HL-60 (cell line): ENCODE data around the gene DGAT2L6.
A peak's percentile ranks its signal among the peaks of the same experiment; 100 is the strongest.

Source experiments
- DNase-seq, 2 experiments: peaks; one replicate each; pipeline ENCODE4 v3.0.0-alpha.2; 2010 to 2020; ENCODE audit warnings: low read depth in 1 of 2, low spot score in 1 of 2
- H3K27ac ChIP-seq: fragments of 250-450 bp; sonication (Bioruptor Pico); replicated peaks from 2 replicates; pipeline ENCODE4 v1.5.1; 2020; ENCODE audit warnings: mild to moderate bottlenecking, moderate library complexity
- H3K27me3 ChIP-seq: fragments of 250-450 bp; sonication (Bioruptor Pico); 2 replicates; pipeline ENCODE4 v1.5.1; 2021; ENCODE audit warnings: mild to moderate bottlenecking, moderate library complexity; ENCODE audit not compliant: insufficient read depth, poor library complexity, severe bottlenecking
- H3K4me3 ChIP-seq: replicated peaks from 2 replicates; pipeline ENCODE4 v1.5.1; 2011; ENCODE audit warnings: mild to moderate bottlenecking, control low read depth, low read length; ENCODE audit not compliant: insufficient read depth
- GABPA ChIP-seq: IDR thresholded peaks from 2 replicates; pipeline ENCODE4 v1.6.1; 2012; ENCODE audit warnings: low read depth
- POLR2AphosphoS5 ChIP-seq: IDR thresholded peaks from 2 replicates; pipeline ENCODE4 v1.6.1; 2012; ENCODE audit warnings: low read depth
- REST ChIP-seq: IDR thresholded peaks from 2 replicates; pipeline ENCODE4 v1.6.1; 2012; ENCODE audit warnings: low read depth; ENCODE audit not compliant: insufficient replicate concordance
- SPI1 ChIP-seq: IDR thresholded peaks from 2 replicates; pipeline ENCODE4 v1.6.1; 2012; ENCODE audit warnings: low read depth, mild to moderate bottlenecking, borderline replicate concordance
- TF ChIP-seq, protein P1 (sequence below): IDR thresholded peaks from one replicate; pipeline ENCODE4 v1.5.1; 2011; ENCODE audit warnings: low read length, control low read depth, inconsistent platforms; ENCODE audit not compliant: insufficient read depth

Gene DGAT2L6

DNA sequence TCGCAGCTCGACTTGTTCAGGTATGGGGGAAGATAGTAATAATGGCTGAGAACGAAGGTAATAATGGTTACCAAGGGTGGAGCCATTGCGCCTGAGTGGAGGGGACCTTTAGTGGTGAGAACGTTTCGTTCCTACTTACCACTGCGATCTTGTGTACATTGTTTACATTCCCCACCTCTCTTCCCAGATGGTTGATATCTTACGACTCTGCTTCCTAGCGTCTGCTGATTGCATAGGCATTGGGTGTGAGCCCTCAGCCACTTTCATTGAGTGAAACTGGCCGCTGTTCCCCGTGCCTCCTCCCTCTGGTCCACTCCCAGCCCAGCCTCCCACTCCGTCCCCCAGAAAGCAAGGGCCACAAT lies 43.2 kb upstream of the DGAT2L6 start:
- no peaks in the 10 kb centered on the region for H3K27me3 ChIP-seq
- H3K27ac ChIP-seq, result peak overlapping the region; percentile 96
- peak overlapping the region; percentile 78 for H3K4me3 ChIP-seq
- peak in 1 of 2 experiments; percentile 14 for DNase-seq
- TF ChIP-seq SPI1, result no peak
- no peak for TF ChIP-seq REST
- no peak for TF ChIP-seq GABPA
- TF ChIP-seq, protein P1, sequence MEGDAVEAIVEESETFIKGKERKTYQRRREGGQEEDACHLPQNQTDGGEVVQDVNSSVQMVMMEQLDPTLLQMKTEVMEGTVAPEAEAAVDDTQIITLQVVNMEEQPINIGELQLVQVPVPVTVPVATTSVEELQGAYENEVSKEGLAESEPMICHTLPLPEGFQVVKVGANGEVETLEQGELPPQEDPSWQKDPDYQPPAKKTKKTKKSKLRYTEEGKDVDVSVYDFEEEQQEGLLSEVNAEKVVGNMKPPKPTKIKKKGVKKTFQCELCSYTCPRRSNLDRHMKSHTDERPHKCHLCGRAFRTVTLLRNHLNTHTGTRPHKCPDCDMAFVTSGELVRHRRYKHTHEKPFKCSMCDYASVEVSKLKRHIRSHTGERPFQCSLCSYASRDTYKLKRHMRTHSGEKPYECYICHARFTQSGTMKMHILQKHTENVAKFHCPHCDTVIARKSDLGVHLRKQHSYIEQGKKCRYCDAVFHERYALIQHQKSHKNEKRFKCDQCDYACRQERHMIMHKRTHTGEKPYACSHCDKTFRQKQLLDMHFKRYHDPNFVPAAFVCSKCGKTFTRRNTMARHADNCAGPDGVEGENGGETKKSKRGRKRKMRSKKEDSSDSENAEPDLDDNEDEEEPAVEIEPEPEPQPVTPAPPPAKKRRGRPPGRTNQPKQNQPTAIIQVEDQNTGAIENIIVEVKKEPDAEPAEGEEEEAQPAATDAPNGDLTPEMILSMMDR, result no peak
- TF ChIP-seq POLR2AphosphoS5, result no peak

DNA sequence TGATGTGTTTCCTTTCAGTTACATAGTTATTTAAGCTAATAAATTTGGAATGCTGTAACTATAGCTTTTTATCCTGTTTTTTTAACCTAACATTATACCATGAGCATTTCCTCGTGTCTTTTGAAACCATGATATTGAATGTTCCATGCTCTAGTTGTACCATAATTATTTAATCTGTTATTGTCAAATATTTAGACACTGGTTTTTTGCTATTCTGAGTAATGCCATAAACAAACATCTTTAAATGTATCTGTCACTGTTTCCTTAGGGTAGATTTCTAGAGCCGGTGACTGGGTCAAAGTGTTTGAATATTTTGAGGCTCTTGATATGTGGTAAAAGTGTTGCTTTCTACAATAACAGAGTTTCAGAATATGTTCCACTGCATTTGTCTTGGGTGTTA lies 38.7 kb upstream of the DGAT2L6 start:
- Histone ChIP-seq H3K4me3 (no peak overlapping the region), H3K27ac (no peak overlapping the region), H3K27me3 (no peaks in the 10 kb centered on the region)
- TF ChIP-seq SPI1 (no peak), POLR2AphosphoS5 (no peak), GABPA (no peak), REST (no peak)
- TF ChIP-seq, protein P1, result no peak
- DNase-seq, result no peak

DNA sequence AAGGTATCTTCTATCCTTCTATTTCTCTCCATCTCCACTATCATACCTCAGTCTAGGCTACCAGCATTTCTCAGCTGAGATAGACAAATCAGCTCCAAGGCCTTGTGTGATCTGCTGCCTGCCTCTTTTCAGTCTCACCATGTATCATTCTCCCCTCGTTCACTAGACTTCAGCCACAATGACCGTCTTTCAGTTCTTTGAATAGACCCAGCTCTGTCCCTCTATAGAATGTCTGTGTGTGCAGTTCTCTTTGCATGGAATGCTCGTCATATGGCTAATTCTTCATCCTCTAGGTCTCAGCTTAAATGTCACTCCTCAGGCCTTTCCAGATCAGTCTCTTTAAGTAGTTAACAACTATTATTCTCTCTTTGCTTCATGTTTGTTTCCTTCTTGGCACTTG lies 37.5 kb upstream of the DGAT2L6 start:
- Histone ChIP-seq H3K27me3 (no peaks in the 10 kb centered on the region), H3K4me3 (no peak overlapping the region), H3K27ac (no peak overlapping the region)
- no peak for TF ChIP-seq GABPA
- TF ChIP-seq, protein P1, result no peak
- TF ChIP-seq REST, result no peak
- TF ChIP-seq SPI1, result no peak
- no peak for TF ChIP-seq POLR2AphosphoS5
- no peak for DNase-seq
